AG09309 (cell line): ENCODE data around the gene CUBN.

Source experiments
- DNase-seq: peaks from one replicate; pipeline ENCODE4 v3.0.0-alpha.2; 2010; ENCODE audit warnings: low read depth
- H3K4me3 ChIP-seq: 2 replicates; pipeline ENCODE4 v1.5.1; 2011; ENCODE audit warnings: mild to moderate bottlenecking, low read depth, low read length, moderate library complexity; ENCODE audit not compliant: control insufficient read depth
- CTCF ChIP-seq: IDR thresholded peaks from 2 replicates; pipeline ENCODE4 v1.5.1; 2011; ENCODE audit warnings: mild to moderate bottlenecking, low read depth, low read length, inconsistent platforms; ENCODE audit not compliant: insufficient read depth, control insufficient read depth; ENCODE audit errors: missing control alignments

Gene CUBN

GRCh38 chr10:16886031-16886430, 243.6 kb downstream of the CUBN start:
- TF ChIP-seq CTCF = no peak
- no peak for DNase-seq
- H3K4me3 ChIP-seq = no peak overlapping the region

DNA sequence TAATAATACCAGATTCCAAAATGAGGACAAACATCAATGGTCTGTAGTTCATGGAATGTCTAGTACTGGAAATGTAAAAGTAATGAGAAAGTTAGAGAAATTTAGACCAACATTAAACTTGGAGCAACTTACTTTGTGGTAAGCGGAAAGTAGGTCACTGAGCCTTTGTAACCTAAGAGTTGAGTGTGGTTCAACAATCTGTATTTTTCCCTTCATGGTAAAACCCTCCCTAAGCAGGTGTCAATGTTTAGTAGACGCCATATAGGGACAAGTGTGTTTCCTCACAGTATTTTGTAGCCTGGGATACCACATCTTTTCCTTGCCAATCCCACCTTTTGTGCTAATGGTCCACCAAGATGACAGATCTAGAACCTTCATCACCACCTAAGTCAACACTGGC, 245.1 kb downstream of the CUBN start:
- H3K4me3 ChIP-seq = no peak overlapping the region
- DNase-seq = no peak
- no peak for TF ChIP-seq CTCF

DNA sequence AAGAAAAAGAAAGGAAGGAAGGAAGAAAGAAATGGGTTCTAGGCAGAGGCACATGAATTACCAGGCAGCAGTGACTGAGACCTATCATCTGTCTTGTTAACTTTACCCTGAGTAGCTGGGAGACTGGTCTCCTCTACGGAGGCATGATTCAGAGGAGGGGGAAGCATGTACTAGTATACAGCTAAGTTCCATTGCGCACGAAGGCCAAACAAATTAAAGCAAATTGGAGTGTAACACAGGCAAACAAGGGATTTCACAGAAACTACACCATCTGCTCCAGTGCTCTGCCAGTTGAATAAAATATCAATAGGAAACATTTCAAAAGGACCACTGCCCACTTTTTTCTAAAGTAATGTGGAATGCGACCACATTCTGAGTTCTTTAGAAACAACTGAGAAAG, 246.5 kb downstream of the CUBN start:
- no peak for TF ChIP-seq CTCF
- no peak overlapping the region for H3K4me3 ChIP-seq
- no peak for DNase-seq

GRCh38 chr10:16870331-16870730, 259.3 kb downstream of the CUBN start:
- no peak overlapping the region for H3K4me3 ChIP-seq
- no peak for DNase-seq
- TF ChIP-seq CTCF = no peak

DNA sequence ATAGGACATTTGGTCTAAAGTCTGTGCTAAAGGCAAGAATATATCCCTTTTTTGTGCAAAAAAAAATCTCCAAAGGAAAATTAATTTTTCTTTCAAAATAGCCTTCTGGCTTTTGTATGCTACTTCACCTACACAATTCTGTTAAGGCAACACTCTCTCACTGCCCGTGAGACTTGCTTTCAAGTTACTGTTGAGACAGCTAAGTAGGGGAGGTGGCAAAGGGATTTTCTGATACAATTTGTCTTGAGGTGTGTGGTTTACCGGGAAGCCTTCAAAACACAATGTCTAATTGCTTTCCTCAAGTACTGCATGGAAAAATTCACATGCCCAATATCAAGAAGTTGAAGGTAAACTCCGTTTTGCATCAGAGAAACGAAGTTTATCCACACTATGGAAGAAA, 261.6 kb downstream of the CUBN start:
- no peak for TF ChIP-seq CTCF
- no peak for DNase-seq
- H3K4me3 ChIP-seq = no peak overlapping the region

DNA sequence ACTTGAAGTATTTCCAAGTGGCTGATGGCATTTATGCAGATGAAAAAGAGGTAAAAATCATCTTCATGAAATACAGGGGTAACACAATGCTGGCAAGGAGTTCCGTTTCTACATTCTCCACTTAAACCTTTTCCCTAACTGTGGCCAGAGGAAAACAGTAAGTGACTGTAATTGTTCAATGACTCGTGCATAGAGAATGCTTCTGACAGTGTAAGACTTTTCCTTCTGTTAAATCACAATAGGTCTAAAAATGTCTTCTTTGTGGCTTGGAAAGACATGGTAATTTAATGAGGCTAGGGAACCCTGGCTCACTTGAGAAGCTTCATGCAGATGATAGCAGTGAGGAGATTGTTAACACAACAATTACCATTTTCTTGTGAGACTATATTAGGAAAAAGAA, 262.1 kb downstream of the CUBN start:
- no peak overlapping the region for H3K4me3 ChIP-seq
- no peak for DNase-seq
- no peak for TF ChIP-seq CTCF
